HG03565 (cell line): ENCODE data around the gene KHK.
"Not testable (repeated sequence)": the region's sequence is repeated elsewhere in the genome, so short reads cannot be mapped to it uniquely, and the experiment has no call there.

Experiments
- ATAC-seq: cut with Tn5 transposase; IDR thresholded peaks from one replicate; pipeline ENCODE4 v1.9.1; 2021; ENCODE audit warnings: mild to moderate bottlenecking, moderate library complexity; ENCODE audit not compliant: unreplicated experiment

KHK gene

DNA sequence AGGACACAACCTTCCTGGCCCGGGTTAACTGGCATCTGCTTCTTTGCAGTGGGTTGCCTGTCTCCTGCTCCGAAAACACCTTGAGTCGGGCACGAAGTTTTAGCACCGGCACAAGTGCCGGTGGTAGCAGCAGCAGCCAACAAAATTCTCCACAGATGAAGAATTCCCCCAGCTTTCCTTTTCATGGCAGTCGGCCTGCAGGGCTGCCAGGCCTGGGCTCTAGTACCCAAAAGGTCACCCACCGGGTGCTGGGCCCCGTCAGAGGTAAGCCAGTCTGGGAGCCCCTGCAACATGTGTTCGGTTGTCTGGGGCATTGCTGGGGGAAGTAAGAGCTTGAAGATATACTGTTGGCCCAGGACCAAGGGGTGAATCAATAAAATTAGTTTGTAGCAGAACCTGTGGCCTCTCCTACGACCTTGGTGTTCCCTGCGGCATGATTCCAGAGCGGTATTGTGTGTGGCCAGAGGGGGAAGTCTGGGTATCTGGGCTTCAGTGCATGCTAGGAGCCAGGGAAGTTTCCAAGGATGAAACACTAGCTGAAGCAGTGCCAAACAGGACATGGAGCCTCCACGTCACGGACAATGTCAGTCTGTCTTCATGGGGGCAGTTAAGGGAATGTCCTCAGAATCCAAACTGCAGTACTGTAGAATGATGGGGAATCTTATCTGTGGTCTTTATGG is 27.3 kb upstream of the KHK start:
- no peak for ATAC-seq

DNA sequence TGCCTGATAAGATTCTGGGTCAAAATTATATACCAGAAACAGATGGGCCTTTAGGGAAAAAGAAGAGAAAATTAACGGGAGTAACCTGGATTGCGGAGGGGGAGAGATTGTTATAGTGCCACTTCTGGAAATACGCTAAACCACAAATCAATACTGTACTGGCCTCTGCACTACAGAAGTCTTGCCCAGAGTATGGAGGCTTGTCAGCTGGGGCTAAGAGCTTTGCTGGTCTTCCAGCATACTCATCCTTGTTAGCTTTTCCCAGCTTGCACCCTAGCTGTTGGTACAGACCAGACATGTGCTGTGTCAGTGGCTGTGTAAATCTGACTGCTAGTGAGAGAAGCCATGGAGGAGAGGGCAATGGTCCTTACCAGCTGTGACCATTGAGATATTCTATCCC is 26.2 kb upstream of the KHK start:
- no peak for ATAC-seq

DNA sequence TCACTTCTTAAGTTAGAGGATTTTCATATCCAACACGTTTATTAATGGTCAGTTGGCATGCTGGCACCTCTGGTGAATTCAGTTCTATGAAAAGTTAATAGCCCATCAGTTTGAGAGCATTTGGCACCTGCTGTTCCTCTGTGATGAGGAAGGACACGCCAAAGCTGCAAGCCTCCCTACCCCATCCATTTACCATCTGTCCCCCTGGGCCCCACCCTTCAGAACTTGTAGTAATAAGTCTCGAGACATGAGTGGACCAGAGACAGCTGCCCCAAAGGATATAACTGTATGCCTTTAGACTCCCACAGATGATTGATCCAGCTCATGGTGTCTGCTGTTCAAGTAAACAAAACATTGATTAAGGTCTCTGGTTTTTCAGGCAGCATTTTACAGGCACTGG is 21.4 kb upstream of the KHK start:
- no peak for ATAC-seq

DNA sequence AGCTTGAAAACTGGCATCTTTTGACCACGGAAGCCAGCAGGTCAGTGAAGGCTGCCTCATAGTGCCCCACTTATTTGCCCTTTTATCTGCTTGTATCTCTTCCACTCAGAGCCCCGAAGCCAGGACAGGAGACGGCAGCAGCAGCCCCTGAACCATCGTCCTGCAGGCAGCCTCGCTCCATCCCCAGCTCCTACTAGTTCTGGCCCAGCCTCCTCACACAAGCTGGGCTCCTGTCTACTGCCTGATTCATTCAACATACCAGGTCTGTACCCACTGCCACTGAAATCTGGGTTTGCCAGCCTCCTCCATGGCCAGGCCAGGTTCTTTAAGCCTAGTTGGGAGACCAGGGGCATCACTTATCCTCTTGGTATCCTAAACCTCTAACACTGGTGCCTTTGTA is 19.2 kb upstream of the KHK start:
- no peak for ATAC-seq

DNA sequence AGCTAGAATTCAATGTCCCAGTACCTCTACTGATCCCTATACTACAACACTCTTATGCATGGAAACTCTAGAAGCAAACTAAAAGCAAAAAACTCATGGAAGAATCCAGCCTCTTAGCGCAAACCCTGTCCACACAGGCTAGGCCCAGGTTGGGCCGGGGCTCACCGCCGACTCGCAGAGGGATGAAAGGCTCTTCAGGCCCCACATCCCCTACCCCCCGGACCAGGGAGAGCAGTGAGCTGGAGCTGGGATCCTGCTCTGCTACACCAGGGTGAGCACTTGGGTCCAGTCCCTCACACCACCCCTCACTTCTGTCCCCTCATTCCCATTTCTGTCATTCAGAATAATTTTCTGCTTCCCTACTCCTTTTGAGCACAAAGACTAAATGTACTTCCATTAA is 17.1 kb upstream of the KHK start:
- no peak for ATAC-seq

DNA sequence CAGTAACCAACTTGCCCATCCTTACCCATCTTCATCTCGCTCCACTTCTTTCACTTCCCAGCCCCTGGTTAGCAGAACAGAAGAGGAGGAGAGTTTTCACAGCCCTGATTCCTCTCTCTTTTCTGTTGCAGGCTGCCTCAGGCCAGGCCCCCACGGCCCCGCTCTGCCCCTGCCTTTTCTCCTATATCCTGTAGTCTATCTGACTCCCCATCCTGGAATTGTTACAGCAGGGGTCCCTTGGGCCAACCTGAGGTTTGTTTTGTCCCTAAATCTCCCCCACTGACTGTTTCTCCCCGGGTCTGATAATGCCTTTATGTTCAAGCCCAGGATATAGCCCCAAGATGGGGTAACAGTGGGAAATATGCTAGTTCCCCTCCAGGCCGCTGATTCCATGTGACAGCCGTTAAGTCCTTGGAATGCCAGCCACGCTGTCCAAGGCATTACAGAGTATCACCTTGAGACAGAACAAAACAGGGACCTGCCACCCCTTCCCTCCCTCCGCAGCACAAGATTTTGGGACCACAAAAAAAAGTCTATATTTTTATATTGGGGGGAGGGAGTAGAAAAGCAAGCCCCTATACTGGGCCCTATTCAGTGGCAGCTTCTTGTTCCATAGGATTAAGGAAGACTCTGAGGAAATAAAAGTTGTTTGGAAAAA is 16.5 kb upstream of the KHK start:
- no peak for ATAC-seq

DNA sequence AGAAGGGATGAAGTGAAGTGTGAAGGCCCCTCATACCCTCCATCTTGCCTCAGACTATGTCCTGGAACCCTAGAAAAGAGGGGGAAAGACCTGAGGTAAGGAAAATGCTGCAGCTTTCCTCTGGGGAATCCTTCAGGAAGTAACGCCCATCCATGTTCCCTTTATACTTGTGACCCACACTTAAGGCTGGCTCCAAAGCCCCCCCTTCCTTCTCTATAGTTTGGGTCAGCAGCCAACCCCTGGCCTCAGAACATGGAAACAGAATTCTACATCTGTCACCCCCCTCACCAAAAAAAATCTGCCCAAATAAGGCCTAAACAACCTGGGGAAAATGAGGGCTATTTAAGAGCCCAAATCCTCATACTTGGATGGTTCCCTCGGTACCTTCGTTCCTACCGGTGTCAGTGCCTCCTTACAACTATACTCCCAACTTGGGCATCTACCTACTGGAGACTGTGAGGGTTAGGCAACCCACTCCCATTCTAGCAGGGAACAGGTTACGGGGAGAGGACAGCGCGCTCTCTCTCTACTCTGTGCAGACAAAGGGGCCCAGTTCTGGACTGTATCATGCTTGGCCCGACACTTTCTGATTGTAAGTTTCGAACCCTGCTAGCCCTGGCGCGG is 15.8 kb upstream of the KHK start:
- ATAC-seq, result no peak

DNA sequence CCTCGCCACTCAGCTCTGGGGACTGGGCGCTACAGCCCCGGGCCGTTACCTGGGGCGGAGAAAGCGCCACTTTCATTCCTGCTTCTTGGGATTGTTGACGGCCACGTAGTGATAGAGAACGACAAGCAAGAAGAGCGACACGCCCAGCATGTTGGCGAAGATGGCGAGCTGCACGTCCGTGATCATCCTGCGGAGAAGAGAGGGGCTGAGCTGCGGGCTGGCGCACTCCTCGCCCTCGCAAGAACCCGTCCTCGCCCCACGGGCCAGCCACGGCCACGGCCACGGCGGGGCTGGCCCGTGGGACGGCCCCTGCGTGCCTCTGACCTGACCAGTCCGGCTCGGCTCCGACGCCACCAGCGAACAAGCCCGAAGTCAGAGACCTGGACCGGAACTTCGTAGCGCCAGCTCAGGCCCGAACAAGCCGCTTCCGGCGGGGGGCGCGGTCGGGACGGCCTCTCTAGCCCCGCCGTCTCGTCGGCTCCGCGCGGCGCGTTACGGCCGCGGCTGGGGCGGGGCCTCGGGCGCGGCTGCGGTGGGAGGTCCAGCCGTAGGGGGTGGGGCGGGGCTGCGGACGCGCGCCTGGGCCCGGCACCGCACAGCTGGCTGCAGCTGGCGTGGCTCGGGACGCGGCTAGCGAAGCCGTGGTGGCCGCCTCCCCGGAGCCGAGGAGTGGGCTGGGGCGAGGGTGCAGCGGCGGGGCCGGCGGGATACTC is 15.1 kb upstream of the KHK start, which contains the start of gene OST4:
Gene OST4 (minus strand): TSS at position 378 of the 713 bp plus-strand sequence.
- ATAC-seq, result peak; percentile 77

DNA sequence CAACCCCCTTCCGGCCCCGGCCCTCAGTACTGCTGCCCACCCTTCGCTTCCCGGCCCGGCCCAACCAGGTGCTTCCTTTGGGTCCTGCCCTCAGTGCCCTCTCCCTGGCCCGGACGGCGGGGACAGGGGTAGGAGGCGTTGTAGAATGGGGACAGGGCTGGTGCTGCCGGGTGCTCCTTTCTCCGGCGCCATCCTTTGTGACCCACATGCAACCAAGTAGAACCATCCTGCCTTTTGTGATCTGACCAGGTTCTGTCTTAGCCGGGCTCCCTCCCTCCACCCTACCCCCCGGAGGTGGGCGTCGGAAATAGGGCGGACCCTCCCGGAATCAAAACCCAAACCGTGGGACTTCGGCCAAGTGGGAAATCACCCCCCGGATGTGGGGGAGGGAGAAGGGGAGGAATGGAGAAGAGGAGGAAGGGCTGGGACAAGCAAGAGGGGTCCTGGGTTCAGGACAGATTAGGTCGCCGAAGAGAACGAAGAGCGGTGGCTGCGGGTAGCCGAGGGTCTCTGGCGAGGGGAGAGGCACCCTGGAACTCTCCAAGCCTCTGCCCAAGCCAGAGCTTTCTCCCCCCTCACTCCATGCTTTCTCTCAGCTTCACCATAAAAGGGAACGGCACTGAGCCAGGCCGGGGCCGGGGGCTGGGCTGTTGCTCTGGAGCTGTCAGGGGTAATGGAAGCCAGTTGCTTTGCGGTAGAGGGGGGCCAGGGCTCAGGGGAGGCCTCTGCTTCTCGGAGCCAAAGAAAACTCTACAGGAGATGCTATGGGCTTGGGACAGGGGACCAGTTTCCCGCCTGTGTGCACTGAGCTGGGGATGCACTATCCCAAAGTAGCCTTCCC is 14.4 kb upstream of the KHK start:
- ATAC-seq, result no peak

DNA sequence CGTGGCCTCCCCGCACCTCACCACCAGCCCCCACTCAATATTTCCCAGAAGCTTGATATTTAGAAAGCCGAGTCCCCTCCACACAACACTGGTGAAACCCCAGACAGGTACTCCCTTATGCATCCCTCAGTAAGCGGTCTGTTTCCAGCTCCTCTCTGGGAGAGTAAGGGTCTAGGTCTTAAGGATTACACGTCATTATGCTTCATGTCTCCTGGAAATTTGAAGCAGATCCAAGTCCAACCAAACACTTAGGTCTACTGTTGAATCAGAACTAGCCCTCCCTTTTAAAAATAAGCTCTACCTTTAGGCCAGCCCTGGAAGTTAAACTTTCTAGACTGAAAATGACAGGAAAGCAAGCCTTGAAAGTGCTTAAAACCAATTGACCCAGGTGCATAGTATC is 13.7 kb upstream of the KHK start:
- no peak for ATAC-seq

DNA sequence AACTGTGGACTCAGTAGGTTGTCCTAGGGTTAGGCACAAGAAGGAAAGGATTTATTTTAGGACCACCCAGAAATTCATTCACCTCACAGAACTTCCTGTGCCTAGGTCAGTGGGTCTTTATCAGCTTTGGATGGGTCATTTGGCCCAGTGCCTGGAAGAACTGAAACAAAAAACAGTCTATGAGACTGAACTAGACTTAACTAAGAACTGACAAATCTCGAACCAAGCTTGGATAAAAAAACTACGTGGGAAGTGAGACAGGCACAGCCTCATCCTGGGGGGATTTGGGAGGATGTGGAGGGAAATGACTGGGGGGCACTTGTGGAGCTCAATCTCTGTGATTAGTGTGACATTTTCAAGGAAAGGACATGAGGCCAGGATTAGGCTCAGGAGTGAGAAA is 12.8 kb upstream of the KHK start:
- no peak for ATAC-seq

DNA sequence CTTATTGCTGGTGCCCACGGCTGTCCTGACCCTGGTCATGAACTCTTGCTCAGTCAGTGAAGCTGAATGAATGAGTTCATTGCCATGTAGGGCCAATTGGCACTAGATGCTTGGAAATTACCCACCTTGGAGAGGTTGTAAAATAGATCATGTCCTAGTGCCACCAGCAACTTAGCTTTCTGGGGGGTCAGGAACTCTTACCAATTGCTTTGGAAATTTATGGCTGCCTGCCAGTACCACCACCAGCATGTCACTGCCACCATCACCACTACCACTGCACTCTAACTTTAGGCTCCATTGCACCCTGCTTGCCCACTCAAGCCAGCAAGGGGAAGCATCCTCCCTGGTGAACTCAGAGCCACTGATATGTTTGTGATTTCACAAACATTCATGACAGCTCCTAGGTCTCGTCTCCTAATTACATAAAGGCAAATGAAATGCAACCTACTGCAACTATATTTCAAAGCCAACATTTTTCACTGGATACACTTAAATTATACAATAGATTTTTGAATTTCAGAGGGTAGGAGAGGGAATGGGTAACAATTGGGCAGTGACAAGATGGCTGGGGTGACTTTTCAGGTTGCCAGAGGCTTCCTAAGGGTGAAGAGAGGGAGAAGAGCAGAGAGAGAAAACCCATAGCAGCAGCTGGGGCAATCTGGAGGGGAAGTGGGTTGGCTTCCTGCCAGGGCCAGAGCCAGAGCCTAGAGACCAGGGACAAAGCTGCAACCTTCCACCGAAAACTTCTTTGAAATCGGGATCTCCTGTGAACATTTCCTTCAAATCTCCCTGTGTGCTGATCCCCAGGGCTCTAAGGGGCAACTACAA is 11.6 kb upstream of the KHK start:
- ATAC-seq, result no peak

DNA sequence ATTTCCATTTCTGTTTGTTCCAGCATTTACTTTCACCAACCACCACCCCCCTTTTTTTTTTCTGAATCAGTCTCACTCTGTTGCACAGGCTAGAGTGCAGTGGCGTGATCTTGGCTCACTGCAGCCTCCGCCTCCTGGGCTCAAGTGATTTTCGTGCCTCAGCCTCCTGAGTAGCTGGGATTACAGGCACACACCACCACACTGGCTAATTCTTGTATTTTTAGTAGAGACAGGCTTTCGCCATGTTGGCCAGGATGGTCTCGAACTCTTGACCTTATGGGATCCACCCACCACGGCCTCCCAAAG is 11.1 kb upstream of the KHK start:
- ATAC-seq, result not testable (repeated sequence)

DNA sequence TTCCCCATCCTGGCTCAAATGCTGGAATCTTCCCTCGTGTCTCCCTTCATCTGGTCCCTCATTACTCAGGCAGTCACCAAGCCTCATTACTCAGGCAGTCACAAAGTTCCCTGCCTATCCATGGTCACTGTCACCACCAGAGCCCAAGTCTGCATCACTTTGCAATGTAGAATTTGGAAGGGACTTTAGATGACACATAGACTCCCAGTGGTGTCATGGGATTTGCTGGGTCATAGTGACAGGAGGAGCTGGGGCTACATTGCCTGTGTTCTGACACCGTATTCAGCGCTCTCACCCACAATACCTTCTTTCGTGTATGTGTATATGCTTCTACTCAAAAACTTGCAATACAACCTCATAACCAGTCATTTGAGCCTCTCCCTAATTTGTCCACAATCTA is 10.2 kb upstream of the KHK start:
- ATAC-seq, result no peak

DNA sequence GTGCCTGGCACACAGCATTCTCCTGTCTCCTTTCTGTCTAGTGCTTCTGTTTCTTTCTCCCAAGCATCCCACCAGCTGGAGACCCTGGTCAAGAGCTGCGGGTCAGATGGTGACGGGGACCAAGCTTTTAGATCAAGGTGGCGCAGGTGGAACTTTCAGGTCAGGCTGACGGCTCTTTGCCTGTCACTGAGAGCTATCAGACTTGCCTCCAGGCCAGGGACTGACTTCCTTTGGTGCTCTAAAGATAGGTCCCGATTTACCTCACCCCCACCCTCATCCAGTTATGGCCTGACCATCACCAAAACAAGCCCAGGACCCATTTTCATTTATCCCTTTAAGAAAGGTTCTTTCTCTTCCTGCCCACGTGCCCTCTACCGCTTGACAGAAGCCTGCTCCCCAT is 9.3 kb upstream of the KHK start:
- ATAC-seq, result no peak

DNA sequence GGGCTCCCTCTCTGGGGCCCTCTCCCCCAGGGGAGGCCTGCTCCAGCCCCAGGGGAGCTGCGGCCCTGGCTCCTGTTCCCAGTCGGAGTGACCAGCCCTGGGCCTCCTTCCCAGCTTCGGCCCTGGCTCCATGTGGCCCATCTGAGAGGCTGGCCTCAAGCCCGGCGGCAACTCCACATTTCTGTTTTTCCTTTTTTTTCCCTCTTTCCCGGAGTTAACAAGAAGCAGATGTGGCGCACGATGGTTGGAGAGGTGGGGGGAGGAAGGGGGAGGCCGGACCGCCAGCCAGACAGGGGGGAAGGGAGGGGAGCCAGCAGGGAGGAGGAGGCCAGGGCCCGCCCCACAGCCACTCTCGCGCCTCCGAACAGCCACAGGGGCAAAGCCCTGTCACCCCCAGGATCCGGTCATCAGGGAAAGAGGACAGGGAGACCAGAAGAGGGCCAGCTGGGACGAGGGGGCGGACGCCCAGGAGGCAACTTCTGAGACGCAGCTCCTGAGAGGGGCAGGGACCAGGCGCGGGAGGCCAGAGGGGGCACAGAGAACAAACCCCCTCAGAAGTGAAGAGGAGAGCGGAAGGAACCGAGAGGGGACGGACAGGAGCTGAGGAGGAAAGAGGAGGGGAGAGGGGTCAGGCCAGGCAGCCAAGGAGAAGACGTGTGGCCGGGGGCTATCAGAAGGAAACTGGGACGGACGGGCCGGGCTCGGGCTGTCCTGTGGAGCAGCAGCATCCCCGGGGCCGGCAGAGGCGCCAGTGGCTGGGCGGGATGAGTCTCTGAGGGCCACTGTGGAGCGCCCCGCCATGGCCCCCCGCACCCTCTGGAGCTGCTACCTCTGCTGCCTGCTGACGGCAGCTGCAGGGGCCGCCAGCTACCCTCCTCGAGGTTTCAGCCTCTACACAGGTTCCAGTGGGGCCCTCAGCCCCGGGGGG is 8.0 kb upstream of the KHK start, which contains the start of gene EMILIN1:
Gene EMILIN1 (plus strand): TSS at position 349 of the 928 bp plus-strand sequence. CDS start 451 bp downstream, at position 800.
- ATAC-seq, result no peak

DNA sequence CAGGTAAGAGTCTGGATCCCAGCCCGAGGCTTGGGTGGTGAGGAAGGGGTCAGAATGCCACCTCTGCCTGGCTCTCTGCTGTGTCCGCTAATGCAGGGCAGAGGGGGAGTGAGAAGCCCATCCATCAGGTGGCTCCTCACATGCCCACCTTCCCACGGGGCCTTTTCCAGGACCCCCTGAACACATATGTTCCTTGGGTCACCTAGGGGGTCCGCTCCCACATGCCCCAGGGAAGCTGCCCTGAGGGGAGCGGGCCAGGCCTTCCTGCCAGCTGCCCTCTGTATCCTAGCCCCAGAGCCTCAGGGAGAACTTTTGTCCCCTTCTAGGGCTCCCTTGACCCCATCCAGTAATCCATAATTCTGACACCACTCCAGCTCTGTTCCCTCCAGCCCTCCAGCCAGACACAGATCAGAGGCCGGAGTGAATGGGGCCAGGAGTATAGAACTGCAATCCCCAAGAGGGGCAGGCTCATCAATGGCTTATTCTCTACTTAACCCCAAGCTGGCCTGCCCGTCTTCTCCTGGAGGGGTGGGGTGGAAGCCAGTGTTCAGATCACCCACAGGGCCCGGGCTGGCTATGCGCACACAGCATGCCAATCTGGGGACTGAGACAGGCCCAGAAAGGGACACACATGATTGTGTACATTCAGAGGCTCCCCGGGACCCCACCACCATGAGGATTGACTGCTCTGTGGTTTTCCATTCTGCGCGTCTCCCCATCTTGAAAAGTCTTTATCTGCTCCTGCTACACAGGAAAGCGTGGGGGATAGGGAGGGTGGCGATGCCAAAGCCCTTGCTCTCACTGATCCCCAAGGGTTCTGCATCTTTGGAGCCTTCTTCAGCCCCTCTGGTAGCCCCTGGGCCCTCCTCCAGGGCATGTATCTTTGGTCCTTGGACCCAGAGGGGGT is 7.1 kb upstream of the KHK start:
- ATAC-seq, result no peak

DNA sequence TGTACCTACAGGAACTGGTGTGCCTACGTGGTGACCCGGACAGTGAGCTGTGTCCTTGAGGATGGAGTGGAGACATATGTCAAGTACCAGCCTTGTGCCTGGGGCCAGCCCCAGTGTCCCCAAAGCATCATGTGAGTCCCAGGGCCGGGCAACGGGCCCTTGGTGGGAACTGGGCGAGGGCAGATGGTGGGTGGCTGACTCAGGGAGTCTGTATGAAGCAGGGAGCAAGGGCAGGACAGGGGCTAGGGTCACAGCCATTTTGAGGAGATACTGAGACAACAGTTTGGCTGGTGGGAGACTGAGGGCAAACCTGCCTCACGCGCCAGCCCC is 6.5 kb upstream of the KHK start:
- ATAC-seq, result no peak
